ENCODE measurements around the gene MPI. TPM values are rescaled to one million over a fixed set of nuclear protein-coding genes. Genes with fewer than 3 reads are reported as not detected.
A peak's percentile ranks its signal among the peaks of the same experiment; 100 is the strongest.
"Not testable (repeated sequence)": the region's sequence is repeated elsewhere in the genome, so short reads cannot be mapped to it uniquely, and the experiment has no call there.

Gene MPI
- total and polyA plus RNA-seq, 3 donors from 2014 or later: 65.4 to 92.6 (median 78.1) TPM

DNA sequence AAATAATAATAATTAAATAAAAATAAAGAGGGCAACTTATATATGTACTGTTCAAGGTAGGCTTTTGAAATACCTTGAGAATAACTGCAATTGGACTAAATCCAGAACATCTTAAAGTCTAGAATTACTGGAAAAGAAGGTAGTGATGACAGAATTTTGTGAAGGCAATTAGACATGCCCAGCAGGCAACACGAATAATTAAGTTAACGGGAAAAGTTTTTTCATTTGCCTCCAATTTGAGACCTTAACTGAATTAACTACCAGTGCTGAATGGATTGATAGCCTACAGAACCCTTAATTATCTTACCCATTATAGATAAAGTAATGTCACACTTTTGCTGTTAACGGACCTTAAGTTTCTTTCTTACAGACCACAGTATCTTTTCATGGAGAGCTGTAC lies 34.7 kb downstream of the MPI start:
- Histone ChIP-seq H3K9me3 (no peaks in the 10 kb centered on the region), H3K4me1 (no peaks in the 10 kb centered on the region), H3K36me3 (ENCODE audit: low read depth, missing control alignments) (no peaks in the 10 kb centered on the region), H3K27me3 (no peaks in the 10 kb centered on the region), H3K4me3 (no peak overlapping the region), H3K27ac (no peak overlapping the region)
- intact Hi-C loops (cut with DNase I; ENCODE audit: low total_unique reads): no loop called here
- WGBS, 2 donors: 95 to 96% methylated on average over 3 of the region's 3 CpGs
- no peak for TF ChIP-seq POLR2A (IDR thresholded peaks at IDR 0.05)
- TF ChIP-seq, protein P1, sequence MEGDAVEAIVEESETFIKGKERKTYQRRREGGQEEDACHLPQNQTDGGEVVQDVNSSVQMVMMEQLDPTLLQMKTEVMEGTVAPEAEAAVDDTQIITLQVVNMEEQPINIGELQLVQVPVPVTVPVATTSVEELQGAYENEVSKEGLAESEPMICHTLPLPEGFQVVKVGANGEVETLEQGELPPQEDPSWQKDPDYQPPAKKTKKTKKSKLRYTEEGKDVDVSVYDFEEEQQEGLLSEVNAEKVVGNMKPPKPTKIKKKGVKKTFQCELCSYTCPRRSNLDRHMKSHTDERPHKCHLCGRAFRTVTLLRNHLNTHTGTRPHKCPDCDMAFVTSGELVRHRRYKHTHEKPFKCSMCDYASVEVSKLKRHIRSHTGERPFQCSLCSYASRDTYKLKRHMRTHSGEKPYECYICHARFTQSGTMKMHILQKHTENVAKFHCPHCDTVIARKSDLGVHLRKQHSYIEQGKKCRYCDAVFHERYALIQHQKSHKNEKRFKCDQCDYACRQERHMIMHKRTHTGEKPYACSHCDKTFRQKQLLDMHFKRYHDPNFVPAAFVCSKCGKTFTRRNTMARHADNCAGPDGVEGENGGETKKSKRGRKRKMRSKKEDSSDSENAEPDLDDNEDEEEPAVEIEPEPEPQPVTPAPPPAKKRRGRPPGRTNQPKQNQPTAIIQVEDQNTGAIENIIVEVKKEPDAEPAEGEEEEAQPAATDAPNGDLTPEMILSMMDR (IDR thresholded peaks at IDR 0.05): no peak
- DNase-seq: no peak

GRCh38 chr15:74928771-74929198 lies 38.9 kb downstream of the MPI start:
- Histone ChIP-seq H3K27ac (no peak overlapping the region), H3K4me3 (no peak overlapping the region), H3K4me1 (no peaks in the 10 kb centered on the region), H3K36me3 (ENCODE audit: low read depth, missing control alignments) (no peaks in the 10 kb centered on the region), H3K9me3 (no peaks in the 10 kb centered on the region), H3K27me3 (no peaks in the 10 kb centered on the region)
- DNase-seq: no peak
- TF ChIP-seq, protein P1 (IDR thresholded peaks at IDR 0.05): no peak
- TF ChIP-seq POLR2A (IDR thresholded peaks at IDR 0.05): no peak
- WGBS, 2 donors: 95 to 97% methylated on average over 5 of the region's 5 CpGs
- intact Hi-C loops (cut with DNase I; ENCODE audit: low total_unique reads): no loop called here

GRCh38 chr15:74933573-74933972 lies 43.7 kb downstream of the MPI start:
- H3K27ac ChIP-seq: no peak overlapping the region
- no peak for TF ChIP-seq POLR2A (IDR thresholded peaks at IDR 0.05)
- TF ChIP-seq, protein P1 (IDR thresholded peaks at IDR 0.05): no peak
- H3K27me3 ChIP-seq: no peaks in the 10 kb centered on the region
- no peak overlapping the region for H3K4me3 ChIP-seq
- no peaks in the 10 kb centered on the region for H3K9me3 ChIP-seq
- DNase-seq: no peak
- peaks cover 11% of the 10 kb centered on the region for H3K4me1 ChIP-seq
- WGBS, 2 donors: 62% methylated on average over 2 of the region's 2 CpGs
- H3K36me3 ChIP-seq (ENCODE audit: low read depth, missing control alignments): no peaks in the 10 kb centered on the region
- intact Hi-C loops (cut with DNase I; ENCODE audit: low total_unique reads): no loop called here

GRCh38 chr15:74935193-74935592 lies 45.4 kb downstream of the MPI start:
- H3K36me3 ChIP-seq (ENCODE audit: low read depth, missing control alignments); H3K9me3 ChIP-seq; H3K27ac ChIP-seq; DNase-seq; intact Hi-C loops (cut with DNase I; ENCODE audit: low total_unique reads); H3K27me3 ChIP-seq; H3K4me3 ChIP-seq: not testable (repeated sequence)
- WGBS, 2 donors: 84 to 95% methylated on average over 3 of the region's 3 CpGs
- peaks cover 13% of the 10 kb centered on the region for H3K4me1 ChIP-seq

DNA sequence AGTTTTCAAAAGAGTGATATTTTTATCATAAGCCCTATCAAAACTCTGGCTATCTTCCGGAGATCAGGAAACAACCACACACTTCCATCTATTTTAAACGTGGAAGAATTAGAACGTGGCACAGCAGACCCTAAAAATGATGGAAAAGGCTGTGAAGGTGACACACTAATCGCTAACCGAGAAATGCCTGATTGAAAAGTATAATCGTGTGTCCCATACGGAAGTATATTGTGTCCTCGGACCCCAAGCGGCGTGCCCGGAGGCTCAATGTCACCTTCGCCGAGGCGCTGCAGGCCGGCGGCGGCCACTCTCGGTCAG lies 47.4 kb downstream of the MPI start:
- WGBS, 2 donors: 0% methylated on average over 12 to 18 of the region's 18 CpGs
- no peaks in the 10 kb centered on the region for H3K36me3 ChIP-seq (ENCODE audit: low read depth, missing control alignments)
- H3K4me3 ChIP-seq: peak overlapping the region; percentile 96 to 100
- TF ChIP-seq, protein P1 (IDR thresholded peaks at IDR 0.05): no peak
- TF ChIP-seq POLR2A (IDR thresholded peaks at IDR 0.05): no peak
- intact Hi-C loops (cut with DNase I; ENCODE audit: low total_unique reads): no loop called here
- H3K9me3 ChIP-seq: no peaks in the 10 kb centered on the region
- peak overlapping the region; percentile 86 to 91 for H3K27ac ChIP-seq
- DNase-seq: no peak
- peaks cover 13% of the 10 kb centered on the region for H3K4me1 ChIP-seq
- H3K27me3 ChIP-seq: no peaks in the 10 kb centered on the region
